ENCODE results near the gene VOPP1.

Gene VOPP1

DNA sequence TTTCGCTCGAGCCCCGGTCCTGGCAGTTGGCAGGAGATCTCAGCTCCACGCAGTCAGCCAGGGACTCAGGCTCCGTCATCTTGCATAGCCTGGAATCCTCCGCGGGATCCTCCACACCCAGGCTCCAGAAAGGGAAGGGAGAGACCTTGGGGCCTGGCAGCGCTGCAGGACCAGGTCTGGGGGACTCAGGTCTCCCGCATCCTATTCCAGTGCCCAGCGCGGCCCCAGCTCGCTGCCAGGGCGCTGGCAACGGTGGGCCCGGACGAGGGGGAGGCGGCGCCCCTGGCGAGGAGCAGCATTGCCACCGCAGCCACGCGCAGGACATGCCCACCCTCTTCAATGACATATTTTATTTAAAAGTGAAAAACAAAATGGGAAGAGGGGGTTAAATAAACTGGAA, 123.8 kb downstream of the VOPP1 start:
- no peaks in the 10 kb centered on the region for H3K9me3 ChIP-seq (replicated peaks; ENCODE audit: insufficient read depth, low read length)
- no peak overlapping the region for H3K27ac ChIP-seq (ENCODE audit: low read length)
- H3K4me1 ChIP-seq (ENCODE audit: low read length), result no peaks in the 10 kb centered on the region
- H3K79me2 ChIP-seq (ENCODE audit: low read length), result no peaks in the 10 kb centered on the region
- no peaks in the 10 kb centered on the region for H4K20me1 ChIP-seq (ENCODE audit: insufficient read depth, low read length)
- no peak overlapping the region for H3K9ac ChIP-seq (ENCODE audit: low read length)
- no peaks in the 10 kb centered on the region; the same call in 1 of the 2 replicates for H3F3A ChIP-seq (ENCODE audit: insufficient read depth, low read length)
- no peaks in the 10 kb centered on the region for H3K27me3 ChIP-seq (replicated peaks; ENCODE audit: insufficient read depth, low read length)
- no peaks in the 10 kb centered on the region; the same call in 1 of the 2 replicates for H3K36me3 ChIP-seq (replicated peaks; ENCODE audit: insufficient read depth, low read length)
- no peaks in the 10 kb centered on the region for H3K9me2 ChIP-seq (replicated peaks; ENCODE audit: insufficient read depth, low read length)
- no peak overlapping the region for H3K4me3 ChIP-seq (ENCODE audit: low read length)
- H2AFZ ChIP-seq (ENCODE audit: low read length), result no peak overlapping the region
- no peak for DNase-seq
- H3K4me2 ChIP-seq (ENCODE audit: low read depth, low read length), result no peak overlapping the region
- TF ChIP-seq, protein P1, sequence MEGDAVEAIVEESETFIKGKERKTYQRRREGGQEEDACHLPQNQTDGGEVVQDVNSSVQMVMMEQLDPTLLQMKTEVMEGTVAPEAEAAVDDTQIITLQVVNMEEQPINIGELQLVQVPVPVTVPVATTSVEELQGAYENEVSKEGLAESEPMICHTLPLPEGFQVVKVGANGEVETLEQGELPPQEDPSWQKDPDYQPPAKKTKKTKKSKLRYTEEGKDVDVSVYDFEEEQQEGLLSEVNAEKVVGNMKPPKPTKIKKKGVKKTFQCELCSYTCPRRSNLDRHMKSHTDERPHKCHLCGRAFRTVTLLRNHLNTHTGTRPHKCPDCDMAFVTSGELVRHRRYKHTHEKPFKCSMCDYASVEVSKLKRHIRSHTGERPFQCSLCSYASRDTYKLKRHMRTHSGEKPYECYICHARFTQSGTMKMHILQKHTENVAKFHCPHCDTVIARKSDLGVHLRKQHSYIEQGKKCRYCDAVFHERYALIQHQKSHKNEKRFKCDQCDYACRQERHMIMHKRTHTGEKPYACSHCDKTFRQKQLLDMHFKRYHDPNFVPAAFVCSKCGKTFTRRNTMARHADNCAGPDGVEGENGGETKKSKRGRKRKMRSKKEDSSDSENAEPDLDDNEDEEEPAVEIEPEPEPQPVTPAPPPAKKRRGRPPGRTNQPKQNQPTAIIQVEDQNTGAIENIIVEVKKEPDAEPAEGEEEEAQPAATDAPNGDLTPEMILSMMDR (IDR thresholded peaks at IDR 0.05; ENCODE audit: low read length), result no peak
- TF ChIP-seq EZH2phosphoT487 (IDR thresholded peaks at IDR 0.05; ENCODE audit: low read length) (no peak), EZH2 (optimal IDR thresholded peaks at IDR 0.05; ENCODE audit: low read depth, low read length) (no peak)

DNA sequence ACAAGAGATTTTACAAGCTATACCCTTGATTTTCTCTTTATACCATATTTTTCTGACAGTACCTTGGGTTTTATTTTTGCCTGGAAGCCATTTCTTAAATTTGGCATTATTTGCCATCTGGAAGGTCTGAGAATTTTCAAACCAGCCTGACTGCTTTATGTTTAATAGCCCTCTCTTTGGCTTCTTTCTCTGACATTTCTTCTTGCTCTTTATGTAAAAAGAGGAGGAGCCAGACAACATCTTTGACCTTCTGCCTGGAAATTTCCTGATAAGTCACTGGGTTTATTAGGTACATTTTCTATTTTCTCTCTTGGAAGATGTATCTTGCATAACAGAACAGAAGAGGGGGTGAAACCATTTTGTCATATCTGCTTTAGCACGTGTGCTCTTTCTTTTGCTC, 127.5 kb downstream of the VOPP1 start:
- H3K27me3 ChIP-seq (replicated peaks; ENCODE audit: insufficient read depth, low read length), result no peaks in the 10 kb centered on the region

DNA sequence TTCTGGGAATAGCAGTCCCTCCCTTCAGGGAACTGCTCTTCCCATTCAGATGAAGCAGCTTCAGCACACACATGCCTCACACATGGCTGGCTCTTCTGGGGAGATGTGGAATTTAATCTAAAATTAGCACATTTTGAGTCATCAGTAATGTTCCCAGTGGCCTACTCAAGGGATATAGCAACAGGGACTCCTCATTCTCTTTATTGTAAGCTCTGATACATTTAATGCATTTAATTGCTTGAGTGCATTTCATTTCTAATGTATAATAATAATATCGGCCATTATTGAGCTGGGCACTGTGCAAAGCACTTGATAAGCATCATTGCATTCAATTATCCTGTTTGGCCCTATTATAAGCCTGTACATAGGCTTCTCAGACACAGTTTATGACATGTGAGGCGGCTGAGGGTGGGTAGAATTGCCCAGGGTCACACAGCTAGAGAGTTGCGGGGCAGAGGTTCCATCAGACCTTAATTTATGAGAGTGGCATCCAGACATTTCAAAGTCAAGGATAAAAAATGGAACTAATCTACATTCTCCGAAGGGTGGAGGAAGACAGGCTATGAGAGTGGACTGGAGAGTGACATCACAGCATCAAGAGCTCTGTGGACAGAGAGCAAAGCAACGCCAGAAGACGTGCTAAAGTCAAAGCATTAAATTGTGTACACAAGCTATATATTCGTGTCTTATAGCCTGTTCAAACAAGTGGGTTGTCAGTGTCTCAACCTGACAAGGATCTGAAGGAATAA, 130.4 kb downstream of the VOPP1 start:
- Histone ChIP-seq H3K9me2 (replicated peaks; ENCODE audit: insufficient read depth, low read length) (no peaks in the 10 kb centered on the region), H3K79me2 (ENCODE audit: low read length) (no peaks in the 10 kb centered on the region), H3K9me3 (replicated peaks; ENCODE audit: insufficient read depth, low read length) (no peaks in the 10 kb centered on the region), H3K4me2 (ENCODE audit: low read depth, low read length) (no peak overlapping the region), H2AFZ (ENCODE audit: low read length) (no peak overlapping the region), H4K20me1 (ENCODE audit: insufficient read depth, low read length) (no peaks in the 10 kb centered on the region), H3K36me3 (replicated peaks; ENCODE audit: insufficient read depth, low read length) (no peaks in the 10 kb centered on the region), H3K4me3 (ENCODE audit: low read length) (no peak overlapping the region), H3K27ac (ENCODE audit: low read length) (no peak overlapping the region), H3K4me1 (ENCODE audit: low read length) (no peaks in the 10 kb centered on the region), H3F3A (ENCODE audit: insufficient read depth, low read length) (no peaks in the 10 kb centered on the region), H3K9ac (ENCODE audit: low read length) (no peak overlapping the region), H3K27me3 (replicated peaks; ENCODE audit: insufficient read depth, low read length) (no peaks in the 10 kb centered on the region)
- TF ChIP-seq EZH2phosphoT487 (IDR thresholded peaks at IDR 0.05; ENCODE audit: low read length), result no peak
- TF ChIP-seq, protein P1 (IDR thresholded peaks at IDR 0.05; ENCODE audit: low read length), result no peak
- TF ChIP-seq EZH2 (optimal IDR thresholded peaks at IDR 0.05; ENCODE audit: low read depth, low read length), result no peak
- DNase-seq, result no peak

More for the DNA sequence above, 127.5 kb downstream of the VOPP1 start:
- H3K36me3 ChIP-seq (replicated peaks; ENCODE audit: insufficient read depth, low read length), result no peaks in the 10 kb centered on the region
- no peaks in the 10 kb centered on the region for H3K4me1 ChIP-seq (ENCODE audit: low read length)
- H3F3A ChIP-seq (ENCODE audit: insufficient read depth, low read length), result no peaks in the 10 kb centered on the region; the same call in 1 of the 2 replicates
- no peak for DNase-seq
- H3K27ac ChIP-seq (ENCODE audit: low read length), result no peak overlapping the region
- H3K4me2 ChIP-seq (ENCODE audit: low read depth, low read length), result no peak overlapping the region
- H2AFZ ChIP-seq (ENCODE audit: low read length), result no peak overlapping the region
- H3K79me2 ChIP-seq (ENCODE audit: low read length), result no peaks in the 10 kb centered on the region
- H3K9me2 ChIP-seq (replicated peaks; ENCODE audit: insufficient read depth, low read length), result no peaks in the 10 kb centered on the region
- H3K9ac ChIP-seq (ENCODE audit: low read length), result no peak overlapping the region
- no peaks in the 10 kb centered on the region for H3K9me3 ChIP-seq (replicated peaks; ENCODE audit: insufficient read depth, low read length)
- no peak overlapping the region for H3K4me3 ChIP-seq (ENCODE audit: low read length)
- TF ChIP-seq, protein P1 (IDR thresholded peaks at IDR 0.05; ENCODE audit: low read length), result no peak
- TF ChIP-seq EZH2 (optimal IDR thresholded peaks at IDR 0.05; ENCODE audit: low read depth, low read length), result no peak
- no peak for TF ChIP-seq EZH2phosphoT487 (IDR thresholded peaks at IDR 0.05; ENCODE audit: low read length)
- no peaks in the 10 kb centered on the region for H4K20me1 ChIP-seq (ENCODE audit: insufficient read depth, low read length)
